ENCODE results near the gene TP63. TPM values are rescaled to one million over a fixed set of nuclear protein-coding genes. Genes with fewer than 3 reads are reported as not detected.

The TP63 gene
- total and polyA plus RNA-seq, 5 experiments from 2014 or later: not detected

DNA sequence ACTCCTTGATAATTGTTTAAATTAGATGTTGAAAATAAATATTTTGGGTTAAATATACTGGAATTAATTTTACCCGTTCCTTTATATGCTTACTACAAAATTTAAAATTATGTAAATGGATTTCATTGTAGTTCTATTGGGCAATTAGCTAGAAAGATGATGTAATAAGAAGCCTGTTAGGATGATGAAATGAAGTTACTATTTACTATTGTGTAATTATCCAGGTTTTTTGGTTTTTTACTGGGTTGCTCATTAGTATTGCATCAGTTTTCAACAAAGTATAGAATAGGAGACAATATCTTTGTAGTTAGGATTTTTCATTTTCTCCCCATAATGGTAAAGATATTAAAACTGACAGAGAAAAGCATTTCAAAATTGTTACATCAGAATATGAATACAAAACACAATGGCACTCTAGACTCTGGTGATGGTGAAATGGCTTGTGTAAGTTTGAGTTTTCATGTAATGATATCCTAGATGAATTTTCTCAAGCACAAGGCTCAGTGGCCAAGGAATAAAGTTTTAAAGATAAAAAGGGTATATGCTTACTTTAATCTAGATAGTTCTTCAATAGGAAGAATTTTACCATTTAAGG lies 267.5 kb downstream of the TP63 start:
- DNase-seq (no peak), ATAC-seq (no peak)
- peaks cover 0 to 3% (median 0%) of the 10 kb centered on the region in 5 donors for H3K27me3 Mint-ChIP-seq
- H3K9me3 Mint-ChIP-seq: no peaks in the 10 kb centered on the region
- no peak overlapping the region for H3K27ac Mint-ChIP-seq
- no peaks in the 10 kb centered on the region for H3K36me3 Mint-ChIP-seq
- no peak overlapping the region for H3K4me3 Mint-ChIP-seq
- POLR2A ChIA-PET: no interaction called here
- H3K4me1 Mint-ChIP-seq: no peaks in the 10 kb centered on the region

DNA sequence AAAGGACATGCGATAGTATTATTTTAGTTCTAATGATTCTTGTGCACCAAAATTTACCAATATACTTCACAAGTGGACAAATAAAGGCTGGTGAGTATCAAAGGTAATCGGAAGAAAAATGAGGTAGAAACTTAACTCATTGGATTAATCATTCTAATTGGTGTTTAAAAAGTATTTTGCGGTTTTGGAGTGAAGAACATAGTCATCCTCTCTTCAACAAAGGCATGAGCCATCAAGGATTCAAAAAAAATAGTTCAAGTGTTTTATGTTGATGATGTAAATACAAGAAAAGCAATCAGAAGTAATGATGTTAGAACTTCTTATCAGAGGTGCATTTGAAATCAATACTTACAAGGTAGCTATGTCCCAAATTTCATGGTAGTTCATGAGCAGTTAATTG lies 268.0 kb downstream of the TP63 start:
- Mint-ChIP-seq H3K4me1 (no peaks in the 10 kb centered on the region), H3K27me3 (peaks cover 0 to 3% (median 0%) of the 10 kb centered on the region in 5 donors), H3K4me3 (no peak overlapping the region), H3K36me3 (no peaks in the 10 kb centered on the region), H3K27ac (no peak overlapping the region), H3K9me3 (no peaks in the 10 kb centered on the region)
- no peak for ATAC-seq
- POLR2A ChIA-PET: no interaction called here
- no peak for DNase-seq

DNA sequence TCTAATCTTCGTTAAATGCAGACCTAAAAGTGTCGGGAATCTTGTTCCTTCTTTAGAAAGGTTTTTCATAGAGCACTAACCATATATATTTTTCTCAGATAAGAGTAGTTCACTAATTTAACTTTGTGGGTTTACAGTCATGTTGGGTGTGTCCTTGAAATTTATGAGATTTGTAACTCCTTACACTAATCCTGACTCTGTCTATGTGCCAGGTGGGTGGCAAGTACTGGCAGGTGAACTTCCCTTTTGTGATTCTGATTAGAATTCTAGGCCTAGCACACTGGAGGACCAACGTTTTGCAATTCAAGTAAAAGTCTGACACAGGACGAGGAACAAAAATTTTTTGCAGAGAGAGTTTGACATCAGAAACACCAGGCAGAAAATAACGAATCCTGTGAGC lies 269.4 kb downstream of the TP63 start:
- Mint-ChIP-seq H3K36me3 (no peaks in the 10 kb centered on the region), H3K4me1 (no peaks in the 10 kb centered on the region), H3K4me3 (no peak overlapping the region), H3K27me3 (peaks cover 0 to 3% (median 0%) of the 10 kb centered on the region in 5 donors), H3K9me3 (no peaks in the 10 kb centered on the region), H3K27ac (no peak overlapping the region)
- POLR2A ChIA-PET: no interaction called here
- ATAC-seq (no peak), DNase-seq (no peak)

DNA sequence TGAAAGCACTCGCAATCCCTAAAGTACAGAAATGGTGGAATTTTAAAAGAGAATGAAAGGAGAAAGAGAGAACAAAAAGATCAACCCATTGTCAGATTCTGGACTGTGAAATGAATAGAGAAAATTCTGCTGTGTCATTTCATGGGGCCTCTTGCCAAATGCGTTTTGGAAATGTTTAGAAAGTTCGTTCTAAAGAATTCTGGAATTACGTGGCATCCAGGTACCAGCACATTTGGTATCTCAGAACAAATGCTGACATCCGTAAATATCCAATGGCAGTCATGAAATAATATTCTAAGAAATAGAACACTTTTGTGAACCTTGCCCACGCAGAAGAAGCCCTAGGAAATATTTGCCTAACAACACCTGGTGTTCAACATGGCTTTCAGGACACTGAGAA lies 270.3 kb downstream of the TP63 start:
- Mint-ChIP-seq H3K36me3 (no peaks in the 10 kb centered on the region), H3K27me3 (peaks cover 0 to 3% (median 0%) of the 10 kb centered on the region in 5 donors), H3K4me1 (no peaks in the 10 kb centered on the region), H3K4me3 (no peak overlapping the region), H3K27ac (no peak overlapping the region), H3K9me3 (no peaks in the 10 kb centered on the region)
- ATAC-seq: no peak
- POLR2A ChIA-PET: no interaction called here
- DNase-seq: no peak

DNA sequence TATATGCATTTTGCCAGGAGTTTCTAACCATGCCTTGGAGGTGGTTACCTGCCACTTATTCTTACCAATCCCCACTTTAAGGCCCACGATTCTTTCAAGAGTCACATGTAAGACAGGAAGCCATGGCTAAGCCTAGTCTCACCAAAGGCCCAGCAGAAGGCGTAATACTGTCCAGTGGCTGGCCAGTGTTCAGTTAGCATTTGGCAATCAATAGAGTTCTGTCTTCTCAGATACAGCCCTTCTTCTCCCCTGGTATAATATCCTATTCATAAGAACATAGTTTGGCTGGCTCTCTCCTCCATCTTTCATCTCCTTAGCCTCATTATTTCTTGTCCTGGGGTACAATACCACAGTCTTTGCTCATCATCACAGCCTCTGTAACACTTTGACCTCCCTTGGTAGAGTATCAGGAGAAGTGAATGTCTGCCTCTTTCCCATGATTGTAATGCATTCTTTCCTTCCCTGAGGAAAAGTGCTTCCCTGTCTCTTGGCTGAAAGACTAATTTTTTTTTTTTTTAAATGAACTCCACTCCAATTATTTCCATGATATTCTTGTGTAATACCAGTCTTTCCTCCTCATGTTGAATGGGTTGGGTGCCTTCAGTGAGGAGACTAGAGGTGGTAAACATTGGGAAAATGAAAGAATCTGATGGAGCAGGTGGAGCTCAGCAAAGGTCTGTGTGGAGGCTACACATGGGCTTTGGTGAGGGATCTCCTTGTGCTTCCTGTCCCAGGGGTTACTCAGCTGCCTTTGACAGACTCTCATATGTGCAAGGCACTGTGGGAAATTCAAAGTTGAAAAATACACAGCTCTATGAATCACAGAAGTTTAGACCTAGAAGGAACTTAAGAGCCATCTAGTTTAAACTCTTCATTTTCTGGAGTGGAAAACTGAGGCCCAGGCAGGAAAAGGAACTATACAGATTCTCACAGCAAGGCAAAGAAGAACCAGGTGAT lies 271.3 kb downstream of the TP63 start:
- Mint-ChIP-seq H3K9me3 (no peaks in the 10 kb centered on the region), H3K27me3 (peaks cover 0 to 5% (median 0%) of the 10 kb centered on the region in 5 donors), H3K27ac (no peak overlapping the region), H3K36me3 (peaks cover 0 to 7% (median 0%) of the 10 kb centered on the region in 3 donors), H3K4me3 (no peak overlapping the region), H3K4me1 (no peaks in the 10 kb centered on the region)
- POLR2A ChIA-PET: no interaction called here
- no peak for ATAC-seq
- DNase-seq: no peak

DNA sequence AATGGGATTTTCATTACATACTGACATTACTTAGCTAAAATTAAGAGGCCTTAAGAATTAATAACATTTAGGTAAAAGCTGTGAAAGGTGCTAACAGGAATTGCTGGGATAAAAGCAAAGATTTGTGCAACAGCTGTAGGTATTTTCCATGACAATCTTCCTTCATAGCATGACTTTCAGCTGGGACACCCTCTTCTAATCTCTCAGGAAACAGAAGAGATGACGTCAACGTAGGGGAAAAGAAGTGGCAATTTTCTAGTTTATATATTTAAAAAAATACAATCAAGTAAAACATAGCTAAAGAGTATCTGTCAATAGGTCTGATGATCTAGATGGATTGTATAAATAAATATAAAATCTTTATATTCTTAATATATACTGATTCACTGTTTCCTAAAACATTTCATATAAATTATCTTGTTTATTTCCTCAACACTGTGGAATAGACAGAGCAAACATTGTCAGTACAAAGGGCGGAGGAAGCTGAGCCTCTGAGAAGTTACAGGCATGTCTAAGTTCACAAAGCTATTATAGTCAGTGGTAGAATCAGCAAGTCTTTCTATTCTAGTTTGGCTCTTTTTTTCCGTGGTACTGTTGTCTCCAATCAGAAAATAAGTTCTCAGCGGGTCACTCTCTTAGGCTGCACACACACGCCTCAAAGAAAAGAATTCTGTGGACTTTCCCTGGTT lies 272.5 kb downstream of the TP63 start:
- Mint-ChIP-seq H3K4me3 (no peak overlapping the region), H3K9me3 (no peaks in the 10 kb centered on the region), H3K4me1 (no peaks in the 10 kb centered on the region), H3K27me3 (peaks cover 0 to 5% (median 0%) of the 10 kb centered on the region in 5 donors), H3K36me3 (peaks cover 0 to 7% (median 0%) of the 10 kb centered on the region in 3 donors), H3K27ac (no peak overlapping the region)
- DNase-seq: no peak
- POLR2A ChIA-PET: no interaction called here
- ATAC-seq: no peak

DNA sequence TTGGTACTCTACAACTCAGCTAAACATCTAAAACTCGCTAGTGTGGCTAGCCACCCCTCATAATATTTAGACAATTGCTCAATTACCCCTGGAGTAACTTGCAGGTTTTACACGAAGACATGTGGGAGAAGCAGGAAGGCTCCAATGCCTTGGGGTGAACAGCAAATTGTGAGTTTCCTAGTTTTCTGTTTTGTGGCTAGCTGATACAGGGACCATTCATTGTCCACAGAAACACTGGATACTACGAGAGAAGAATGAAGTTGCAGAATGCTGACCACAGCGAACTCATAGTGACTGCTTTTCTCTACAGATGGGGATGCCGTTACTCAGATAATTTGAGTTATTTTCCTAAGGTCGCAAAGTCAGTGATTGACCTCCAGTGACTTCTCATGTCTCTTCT lies 276.6 kb downstream of the TP63 start:
- Mint-ChIP-seq H3K4me1 (no peaks in the 10 kb centered on the region), H3K27ac (no peak overlapping the region), H3K9me3 (no peaks in the 10 kb centered on the region), H3K27me3 (peaks cover 0 to 5% (median 0%) of the 10 kb centered on the region in 5 donors), H3K4me3 (no peak overlapping the region), H3K36me3 (peaks cover 0 to 7% (median 0%) of the 10 kb centered on the region in 3 donors)
- DNase-seq (no peak), ATAC-seq (no peak)
- POLR2A ChIA-PET: no interaction called here

DNA sequence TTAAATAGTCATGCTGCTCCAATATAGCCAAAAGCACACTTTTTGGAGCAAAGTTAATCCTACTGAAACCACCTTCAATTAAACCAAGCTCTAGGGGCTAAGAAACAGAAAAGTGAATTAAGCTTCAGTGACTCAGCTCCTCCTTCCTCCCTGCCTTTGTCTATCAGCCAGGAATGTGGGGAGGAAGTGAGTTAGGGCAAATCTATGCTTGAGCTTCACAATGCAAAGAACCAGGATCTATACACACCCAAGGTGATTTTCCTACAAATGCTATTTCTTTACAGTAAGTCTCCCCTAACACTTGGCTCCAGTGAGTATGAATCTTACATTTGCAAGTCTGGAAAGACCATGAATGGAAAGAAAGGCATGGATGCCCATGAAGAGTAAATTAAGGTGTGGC lies 277.5 kb downstream of the TP63 start:
- Mint-ChIP-seq H3K9me3 (no peaks in the 10 kb centered on the region), H3K36me3 (peaks cover 0 to 7% (median 0%) of the 10 kb centered on the region in 3 donors), H3K27ac (no peak overlapping the region), H3K4me3 (no peak overlapping the region), H3K27me3 (peaks cover 0 to 5% (median 4%) of the 10 kb centered on the region in 5 donors), H3K4me1 (no peaks in the 10 kb centered on the region)
- DNase-seq (no peak), ATAC-seq (no peak)
- POLR2A ChIA-PET: no interaction called here

DNA sequence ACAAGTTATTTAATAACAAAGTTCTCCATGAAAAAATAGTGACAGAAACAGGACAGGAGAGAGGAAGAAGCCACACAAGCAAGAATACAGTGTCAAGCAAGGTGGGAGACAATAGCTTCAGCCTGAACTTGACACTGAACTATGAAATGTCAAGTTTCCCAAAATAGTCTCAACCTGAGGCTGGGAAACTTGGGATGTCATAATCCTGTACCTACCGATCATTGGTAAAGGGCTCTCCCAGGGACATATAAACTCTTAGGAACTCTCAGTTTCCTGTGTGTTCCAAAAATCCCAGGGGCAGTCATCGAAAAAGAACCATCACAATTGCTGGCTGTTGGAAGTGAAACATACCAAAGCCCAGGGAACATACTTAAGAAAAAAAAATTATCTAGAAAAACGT lies 277.9 kb downstream of the TP63 start:
- no peak overlapping the region for H3K4me3 Mint-ChIP-seq
- no peaks in the 10 kb centered on the region for H3K4me1 Mint-ChIP-seq
- H3K9me3 Mint-ChIP-seq: no peaks in the 10 kb centered on the region
- no peak for DNase-seq
- peaks cover 0 to 7% (median 0%) of the 10 kb centered on the region in 3 donors for H3K36me3 Mint-ChIP-seq
- POLR2A ChIA-PET: no interaction called here
- no peak for ATAC-seq
- H3K27ac Mint-ChIP-seq: no peak overlapping the region
- H3K27me3 Mint-ChIP-seq: peaks cover 0 to 6% (median 4%) of the 10 kb centered on the region in 5 donors

DNA sequence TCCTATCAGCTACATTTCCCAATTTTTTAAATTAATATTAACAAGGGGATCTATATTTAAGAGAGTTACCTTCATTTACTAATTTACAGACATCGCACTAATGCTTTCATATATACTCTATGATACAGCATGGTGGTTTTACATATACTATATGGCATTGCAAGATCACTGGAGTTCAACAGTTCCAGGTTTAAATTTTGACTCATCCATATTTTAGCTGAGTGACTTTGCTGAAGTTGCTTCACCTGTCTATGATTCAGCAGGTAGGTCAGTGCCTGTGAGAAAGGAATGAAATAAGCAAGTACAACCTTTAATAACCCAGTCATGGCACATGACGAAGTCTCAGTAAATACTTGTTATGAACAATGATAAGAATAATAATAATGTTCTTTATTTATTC lies 278.4 kb downstream of the TP63 start:
- Mint-ChIP-seq H3K4me3 (no peak overlapping the region), H3K27me3 (peaks cover 0 to 6% (median 4%) of the 10 kb centered on the region in 5 donors), H3K4me1 (no peaks in the 10 kb centered on the region), H3K27ac (no peak overlapping the region), H3K9me3 (no peaks in the 10 kb centered on the region), H3K36me3 (peaks cover 0 to 7% (median 0%) of the 10 kb centered on the region in 3 donors)
- no peak for ATAC-seq
- POLR2A ChIA-PET: no interaction called here
- DNase-seq: no peak

DNA sequence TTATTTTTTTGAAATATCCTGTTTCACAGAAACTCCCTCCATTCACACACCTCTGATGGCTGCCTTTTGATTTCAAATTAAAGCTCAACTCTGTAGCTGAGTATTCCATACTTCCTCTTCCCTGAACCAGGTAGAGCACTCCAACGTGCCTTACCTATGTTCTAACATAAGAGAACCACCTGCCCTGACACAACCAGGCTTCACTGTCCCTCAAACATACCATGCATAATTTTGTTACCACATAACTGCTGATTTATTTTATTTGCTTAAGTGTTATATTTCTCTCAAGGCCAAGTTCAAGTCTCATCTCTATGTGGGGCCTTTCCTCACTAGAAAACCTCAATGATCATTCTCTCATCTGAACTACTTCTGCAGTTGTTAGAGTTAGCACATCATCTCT lies 279.8 kb downstream of the TP63 start:
- DNase-seq: no peak
- H3K27me3 Mint-ChIP-seq: peaks cover 0 to 9% (median 7%) of the 10 kb centered on the region in 5 donors
- no peaks in the 10 kb centered on the region for H3K4me1 Mint-ChIP-seq
- H3K27ac Mint-ChIP-seq: no peak overlapping the region
- POLR2A ChIA-PET: no interaction called here
- peaks cover 0 to 7% (median 0%) of the 10 kb centered on the region in 3 donors for H3K36me3 Mint-ChIP-seq
- no peak overlapping the region for H3K4me3 Mint-ChIP-seq
- no peaks in the 10 kb centered on the region for H3K9me3 Mint-ChIP-seq
- ATAC-seq: no peak

DNA sequence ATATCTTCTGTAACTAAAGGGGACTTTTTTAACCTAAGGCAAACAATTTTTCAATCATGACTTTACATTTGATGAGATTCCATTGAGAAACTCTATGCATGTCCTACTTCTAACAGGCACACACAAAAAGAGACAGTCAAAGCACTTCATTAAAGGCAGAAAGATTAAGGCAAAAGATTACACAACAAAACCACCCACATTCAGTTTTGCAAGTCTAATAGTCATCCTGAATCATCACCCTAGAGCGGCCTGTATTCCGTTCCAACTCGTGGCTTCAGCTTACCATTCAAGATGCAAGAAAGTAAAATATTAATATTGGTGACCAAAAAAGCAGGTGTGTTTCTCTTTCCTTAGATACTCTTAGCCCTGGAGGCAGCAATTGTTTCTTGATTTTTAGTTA lies 283.6 kb downstream of the TP63 start:
- Mint-ChIP-seq H3K4me3 (no peak overlapping the region), H3K4me1 (no peaks in the 10 kb centered on the region), H3K36me3 (no peaks in the 10 kb centered on the region), H3K9me3 (no peaks in the 10 kb centered on the region), H3K27ac (no peak overlapping the region), H3K27me3 (peaks cover 0 to 9% (median 3%) of the 10 kb centered on the region in 5 donors)
- no peak for DNase-seq
- ATAC-seq: no peak
- POLR2A ChIA-PET: no interaction called here

DNA sequence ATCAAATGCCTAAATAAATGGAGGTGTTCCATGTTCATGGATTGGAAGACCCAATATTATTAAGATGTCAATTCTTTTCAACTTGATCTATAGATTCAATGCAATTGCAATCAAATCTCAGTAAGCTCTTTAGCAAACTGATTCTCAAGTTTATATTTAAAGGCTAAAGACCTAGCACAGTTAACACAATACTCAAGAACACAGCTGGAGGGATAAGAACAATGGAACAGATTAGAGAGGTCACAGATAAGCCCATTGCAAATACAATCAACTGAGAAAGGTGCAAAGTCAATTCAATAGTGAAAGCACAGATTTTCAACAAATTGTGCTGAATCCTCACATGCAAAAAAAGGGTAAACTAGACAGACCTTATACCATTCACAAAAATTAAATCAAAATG lies 290.6 kb downstream of the TP63 start:
- Mint-ChIP-seq H3K36me3 (peaks cover 0 to 2% (median 0%) of the 10 kb centered on the region in 3 donors), H3K4me3 (no peak overlapping the region), H3K27me3 (peaks cover 0 to 1% (median 0%) of the 10 kb centered on the region in 5 donors), H3K9me3 (peaks cover 0 to 1% (median 0%) of the 10 kb centered on the region in 9 donors), H3K27ac (no peak overlapping the region), H3K4me1 (no peaks in the 10 kb centered on the region)
- POLR2A ChIA-PET: no interaction called here
- no peak for DNase-seq
- no peak for ATAC-seq

Data from naive thymus-derived CD8-positive, alpha-beta T cell (primary cell).